NCI-H1436 treated with DMSO at 0.1 percent for 48 hours (cell line): ENCODE data around the gene TFF1.
"Not testable (repeated sequence)": the region's sequence is repeated elsewhere in the genome, so short reads cannot be mapped to it uniquely, and the experiment has no call there.

Experiments
- DNase-seq: peaks from one replicate; lab custom pipeline; 2025; lab: John Stamatoyannopoulos, UW

TFF1 gene

DNA sequence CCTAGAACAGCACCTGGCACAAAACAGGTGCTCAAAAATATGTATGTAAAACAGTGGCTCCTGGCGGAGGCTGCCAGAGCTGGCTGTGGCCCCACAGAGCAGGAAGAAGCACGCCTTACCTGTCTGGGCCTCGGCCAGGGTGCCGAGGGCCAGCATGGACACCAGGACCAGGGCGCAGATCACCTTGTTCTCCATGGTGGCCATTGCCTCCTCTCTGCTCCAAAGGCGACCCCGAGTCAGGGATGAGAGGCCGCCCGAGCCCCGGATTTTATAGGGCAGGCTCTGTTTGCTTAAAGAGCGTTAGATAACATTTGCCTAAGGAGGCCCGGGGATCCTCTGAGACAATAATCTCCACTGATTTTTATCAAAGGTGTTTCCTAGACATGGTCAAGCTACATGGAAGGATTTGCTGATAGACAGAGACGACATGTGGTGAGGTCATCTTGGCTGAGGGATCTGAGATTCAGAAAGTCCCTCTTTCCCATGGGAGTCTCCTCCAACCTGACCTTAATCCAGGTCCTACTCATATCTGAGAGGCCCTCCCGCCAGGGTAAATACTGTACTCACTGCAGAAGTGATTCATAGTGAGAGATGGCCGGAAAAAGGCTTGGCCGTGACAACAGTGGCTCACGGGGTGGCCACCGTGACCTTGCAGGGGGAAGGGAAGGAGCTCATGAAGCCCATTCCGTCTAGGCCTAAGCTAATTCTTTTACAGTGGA lies at the start of gene TFF1:
TSS of gene TFF1 (minus strand) at position 244 of the 719 bp plus-strand sequence. CDS start at position 204, 40 bp downstream.
- DNase-seq, result no peak

DNA sequence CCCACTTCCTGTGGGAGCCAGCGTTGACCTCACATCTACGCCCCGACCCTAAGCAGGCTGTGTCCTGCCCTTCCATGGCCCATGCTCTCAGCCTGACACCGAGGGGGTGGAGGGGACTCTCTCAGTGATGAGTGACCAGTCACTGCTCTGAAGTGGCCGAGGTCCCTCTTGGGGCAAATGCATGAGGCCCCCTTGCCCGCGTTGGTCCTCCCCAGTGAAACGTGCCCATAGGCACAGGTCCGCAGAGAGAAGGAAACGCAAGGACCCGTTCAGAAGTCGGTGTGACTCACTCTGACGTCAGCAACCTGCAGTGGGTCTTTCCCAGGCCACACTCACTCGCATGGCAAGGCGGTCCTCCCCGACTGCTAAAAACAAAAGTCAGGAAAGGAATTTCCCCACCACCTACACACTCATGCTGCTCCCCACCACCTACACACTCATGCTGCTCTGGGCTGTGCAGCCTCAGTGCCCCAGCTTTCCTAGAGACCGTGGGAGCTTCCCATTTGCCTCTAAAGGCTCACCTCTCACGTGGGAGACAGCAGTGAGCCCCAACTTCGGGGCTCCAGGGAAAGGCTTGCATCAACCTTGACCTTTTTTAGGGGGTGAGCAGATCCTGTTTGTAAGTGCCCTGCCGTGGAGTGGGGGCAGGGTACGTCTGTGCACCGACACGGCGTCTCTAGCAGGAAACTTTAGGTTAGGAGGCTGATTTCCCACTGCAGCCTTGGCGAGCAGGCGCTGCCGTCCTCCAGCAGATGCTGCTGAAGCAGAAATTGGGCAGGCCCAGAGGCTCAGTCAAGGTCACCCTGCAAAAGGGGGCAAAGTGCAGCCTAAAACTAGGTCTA lies 48.8 kb upstream of the TFF1 start:
- no peak for DNase-seq

DNA sequence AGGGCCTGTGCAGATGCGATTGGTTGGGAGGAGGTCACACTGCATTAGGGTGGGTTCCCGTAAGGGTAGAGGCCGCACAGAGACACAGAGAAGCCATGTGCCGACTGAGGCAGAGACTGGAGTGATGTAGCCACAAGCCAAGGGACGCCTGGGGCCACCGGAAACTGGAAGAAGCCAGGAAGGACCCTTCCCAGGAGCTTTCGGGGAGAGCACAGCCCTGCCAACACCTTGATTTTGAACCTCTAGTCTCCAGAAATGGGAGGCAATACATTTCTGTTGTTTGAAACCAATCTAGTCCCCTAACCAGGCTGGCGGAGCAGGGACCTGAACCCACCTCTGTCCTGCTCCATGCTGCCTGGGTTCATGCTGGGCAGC lies 48.2 kb upstream of the TFF1 start:
- DNase-seq, result no peak

DNA sequence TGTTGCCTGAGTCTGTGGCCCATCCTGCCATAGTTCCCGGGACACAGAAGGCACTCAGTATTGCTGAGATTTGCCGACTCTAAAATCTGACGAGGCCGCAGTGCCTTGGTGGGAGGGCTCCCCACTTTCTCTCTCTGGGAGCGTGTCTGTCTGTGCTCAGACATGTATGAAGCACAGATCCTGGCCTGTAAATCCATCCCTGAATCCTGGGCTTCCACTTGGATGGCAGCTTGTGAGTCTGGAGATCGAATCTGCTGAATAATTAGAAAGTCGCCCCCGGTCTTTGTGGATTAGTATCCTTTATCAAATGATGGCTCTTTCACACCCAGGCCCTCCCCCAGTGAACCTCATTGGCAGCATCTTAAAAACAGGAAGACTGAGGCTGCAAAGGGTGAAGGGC lies 47.7 kb upstream of the TFF1 start:
- no peak for DNase-seq

DNA sequence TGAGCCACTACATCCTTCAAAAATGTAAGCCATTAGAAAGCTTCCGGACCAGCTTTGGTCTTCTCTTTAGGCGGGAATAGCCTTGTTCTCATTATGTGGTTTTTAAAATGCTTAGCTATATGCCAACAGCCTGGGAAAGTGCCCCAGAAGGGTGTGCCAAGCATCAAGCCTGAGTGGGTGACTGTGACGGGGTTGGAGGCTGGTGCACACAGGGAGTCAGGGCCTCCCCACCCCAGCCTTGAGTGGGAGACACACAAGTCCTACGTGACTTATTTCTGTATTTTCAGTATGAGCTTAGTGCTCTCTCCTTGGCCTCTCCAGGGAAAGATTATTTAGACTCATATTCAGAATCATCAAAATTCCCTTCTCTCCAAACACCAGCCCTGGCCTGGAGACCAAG lies 47.2 kb upstream of the TFF1 start:
- DNase-seq, result no peak

DNA sequence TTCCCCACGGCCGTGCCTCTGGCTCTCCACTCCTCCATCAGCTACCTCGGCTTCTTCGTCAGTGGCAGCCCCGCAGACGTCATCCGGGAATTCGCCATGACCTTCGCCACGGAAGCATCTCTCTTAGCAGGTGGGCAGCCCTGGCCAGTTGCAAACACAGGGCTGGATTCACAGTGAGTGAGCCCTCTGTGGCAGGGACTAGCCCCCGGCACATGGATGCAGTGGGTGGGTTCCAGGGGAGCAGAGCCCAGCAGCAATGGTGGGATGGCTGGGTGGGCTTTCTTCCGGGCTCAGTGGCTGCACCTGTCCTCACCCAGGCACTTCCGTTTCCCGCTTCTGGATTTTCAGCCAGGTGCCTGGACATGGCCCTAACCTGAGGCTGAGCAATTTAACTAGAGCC lies 46.8 kb upstream of the TFF1 start:
- DNase-seq, result no peak

DNA sequence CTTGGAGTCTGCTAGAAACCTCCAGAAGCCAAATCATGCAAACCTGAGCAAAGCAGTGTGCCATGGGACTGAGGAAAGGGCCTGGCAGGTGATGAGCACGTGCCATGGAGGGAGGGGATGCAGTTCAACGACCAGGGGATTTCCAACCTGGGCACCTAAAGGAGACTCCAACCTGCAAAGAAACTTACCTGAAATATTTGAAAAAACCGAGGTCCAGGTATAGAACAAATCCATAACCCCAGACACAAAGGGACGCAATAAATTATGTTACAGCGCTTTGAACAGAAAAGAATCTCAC lies 46.2 kb upstream of the TFF1 start:
- DNase-seq, result no peak

DNA sequence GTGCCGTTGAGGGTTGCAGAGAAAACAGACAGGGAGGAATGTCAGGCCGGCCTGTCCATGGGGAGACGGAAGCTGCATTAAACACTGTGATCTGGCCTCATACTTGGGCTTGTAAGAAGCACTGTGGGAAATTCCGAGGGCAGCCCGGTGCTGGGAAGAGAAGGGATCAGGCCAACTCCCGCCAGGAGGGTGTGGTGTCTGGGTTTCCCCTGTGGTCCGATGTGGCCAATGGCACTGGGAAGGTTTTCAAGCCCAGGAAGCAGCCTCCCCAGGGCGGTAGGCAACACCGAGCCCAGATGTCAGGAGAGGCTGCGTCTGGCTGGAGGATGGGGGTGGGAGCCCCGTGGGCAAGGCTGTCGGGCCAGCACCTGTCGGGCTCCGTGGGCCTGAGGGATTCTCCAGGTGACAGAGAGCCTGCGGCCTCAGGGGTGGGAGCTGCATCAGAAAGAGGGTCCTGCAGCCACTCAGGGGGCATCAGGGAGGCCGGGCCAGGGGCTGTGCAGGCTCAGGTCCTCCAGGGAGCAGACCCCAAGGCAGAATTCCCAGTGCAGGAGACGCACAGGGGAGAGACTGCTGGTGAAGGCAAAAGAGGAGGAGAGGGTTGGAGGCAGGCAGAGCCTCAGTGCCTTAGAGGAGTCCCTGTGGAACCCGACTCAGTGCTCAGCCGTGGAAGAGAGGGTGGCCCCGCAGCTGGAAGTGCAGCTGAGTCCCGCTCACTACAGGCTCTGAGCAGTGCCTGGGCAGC lies 45.7 kb upstream of the TFF1 start:
- no peak for DNase-seq

DNA sequence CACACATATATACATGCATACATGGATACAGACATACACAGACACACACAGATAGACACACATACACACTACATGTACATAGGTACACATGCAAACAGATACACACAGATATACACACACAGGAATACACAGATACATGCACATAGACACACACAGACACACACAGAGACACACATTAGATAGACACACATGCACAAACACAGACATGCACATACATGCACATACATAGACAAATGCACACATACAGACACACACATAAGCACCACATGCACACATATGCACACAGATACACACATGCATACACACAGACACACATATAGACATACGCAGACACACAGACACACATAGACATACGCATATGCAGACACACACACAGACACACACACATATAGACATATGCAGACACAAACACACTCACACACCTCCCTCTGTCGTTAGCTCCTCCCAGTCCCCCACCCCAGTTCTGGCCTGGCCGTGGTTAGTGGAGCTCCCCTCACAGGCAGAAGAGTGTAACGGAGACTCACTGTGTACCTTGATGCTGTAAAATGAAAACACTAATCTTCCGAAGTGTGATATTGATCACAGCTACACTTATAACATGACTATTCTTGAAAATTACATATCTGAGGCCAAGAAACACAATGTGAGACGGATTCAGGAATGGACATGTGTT lies 45.0 kb upstream of the TFF1 start:
- DNase-seq, result no peak

DNA sequence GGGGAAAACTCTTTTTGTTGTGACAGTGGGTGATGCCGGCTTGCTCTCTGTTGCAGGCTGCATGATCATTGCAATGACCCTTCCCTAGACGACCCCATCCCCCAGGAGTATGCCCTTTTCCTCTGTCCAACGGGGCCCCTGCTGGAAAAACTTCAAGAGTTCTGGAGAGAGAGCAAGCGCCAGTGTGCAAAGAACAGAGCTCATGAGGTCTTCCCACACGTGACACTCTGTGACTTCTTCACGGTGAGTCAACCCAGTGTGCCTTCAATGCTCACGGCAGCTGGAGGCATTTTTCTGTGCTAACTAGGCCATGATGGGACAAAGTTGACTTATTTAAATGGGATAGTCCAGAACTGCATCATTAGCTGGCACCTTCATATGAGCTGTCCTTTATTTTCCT lies 43.0 kb upstream of the TFF1 start:
- DNase-seq, result no peak

DNA sequence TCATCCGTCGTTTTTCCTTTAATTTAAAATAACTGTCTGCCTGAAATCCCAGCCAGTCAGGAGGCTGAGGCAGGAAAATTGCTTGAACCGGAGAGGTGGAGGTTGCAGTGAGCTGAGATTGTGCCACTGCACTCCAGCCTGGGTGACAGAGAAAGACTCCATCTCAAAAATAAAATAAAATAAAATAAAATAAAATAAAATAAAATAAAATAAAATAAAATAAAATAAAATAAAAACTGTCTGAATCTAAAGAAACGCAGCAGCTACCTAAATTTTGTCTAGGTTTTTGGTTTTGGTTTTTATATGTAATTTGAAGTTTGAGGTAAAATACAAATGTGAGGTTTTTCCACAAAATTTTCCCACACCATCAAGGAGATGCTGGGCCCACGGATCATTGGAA lies 42.4 kb upstream of the TFF1 start:
- DNase-seq, result not testable (repeated sequence)

DNA sequence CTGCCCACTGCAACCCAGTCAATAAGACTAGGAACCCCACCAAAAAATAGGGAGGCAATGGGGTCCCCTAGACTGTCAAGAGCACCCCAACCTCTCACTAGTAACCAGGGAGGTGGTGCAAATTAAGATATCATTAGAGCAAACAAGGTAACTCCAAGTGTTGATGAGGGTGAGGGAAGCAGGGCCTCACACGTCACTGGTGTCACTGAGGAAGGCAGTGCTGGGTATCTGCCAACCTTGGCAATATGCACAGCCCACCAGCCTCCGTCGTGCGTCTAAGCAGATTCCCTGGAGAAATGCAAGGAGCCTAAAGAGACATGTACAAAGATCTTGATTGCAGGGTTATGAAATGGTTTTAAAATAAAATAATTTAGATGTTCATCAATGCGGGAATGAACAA lies 41.1 kb upstream of the TFF1 start:
- no peak for DNase-seq

DNA sequence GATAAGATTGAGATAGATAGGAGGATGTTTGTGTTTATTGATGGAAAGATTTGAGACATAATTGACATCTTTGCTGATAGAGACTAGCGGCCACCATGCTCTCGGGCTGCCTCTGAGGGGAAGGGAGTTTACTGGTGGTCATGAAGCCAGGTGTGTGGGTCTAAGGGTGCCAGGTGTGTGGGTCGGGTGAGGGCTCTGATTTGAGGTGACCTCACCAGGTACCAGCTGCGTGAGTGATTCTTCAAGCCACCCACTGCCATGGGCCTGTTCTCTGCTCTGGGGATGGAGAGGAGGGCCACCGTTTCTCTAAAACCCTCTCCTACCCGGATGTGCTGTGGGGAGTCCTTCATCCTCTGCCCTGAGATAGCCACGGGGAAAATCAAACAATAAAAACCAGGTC lies 40.5 kb upstream of the TFF1 start:
- DNase-seq, result no peak

DNA sequence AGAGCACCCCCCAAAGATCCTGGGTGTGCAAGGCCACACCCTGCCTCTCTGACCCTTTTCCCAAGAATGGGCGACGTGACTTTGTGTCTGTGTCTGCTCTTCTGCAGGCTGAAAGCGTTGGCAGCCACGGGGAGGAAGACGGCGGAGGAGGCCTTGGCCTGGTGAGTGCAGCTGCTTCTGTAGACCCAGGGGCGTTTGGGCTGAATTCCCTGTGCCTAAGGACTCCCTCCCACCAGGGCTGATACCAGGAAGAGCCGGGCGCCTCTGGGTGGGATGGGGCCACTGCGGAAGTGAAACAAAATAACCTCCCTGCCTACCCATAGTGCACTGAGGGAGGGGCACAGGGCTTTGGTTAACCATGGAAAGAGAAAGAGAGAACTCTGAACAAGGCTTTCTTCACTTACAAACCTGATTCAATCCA lies 39.9 kb upstream of the TFF1 start:
- DNase-seq, result no peak

DNA sequence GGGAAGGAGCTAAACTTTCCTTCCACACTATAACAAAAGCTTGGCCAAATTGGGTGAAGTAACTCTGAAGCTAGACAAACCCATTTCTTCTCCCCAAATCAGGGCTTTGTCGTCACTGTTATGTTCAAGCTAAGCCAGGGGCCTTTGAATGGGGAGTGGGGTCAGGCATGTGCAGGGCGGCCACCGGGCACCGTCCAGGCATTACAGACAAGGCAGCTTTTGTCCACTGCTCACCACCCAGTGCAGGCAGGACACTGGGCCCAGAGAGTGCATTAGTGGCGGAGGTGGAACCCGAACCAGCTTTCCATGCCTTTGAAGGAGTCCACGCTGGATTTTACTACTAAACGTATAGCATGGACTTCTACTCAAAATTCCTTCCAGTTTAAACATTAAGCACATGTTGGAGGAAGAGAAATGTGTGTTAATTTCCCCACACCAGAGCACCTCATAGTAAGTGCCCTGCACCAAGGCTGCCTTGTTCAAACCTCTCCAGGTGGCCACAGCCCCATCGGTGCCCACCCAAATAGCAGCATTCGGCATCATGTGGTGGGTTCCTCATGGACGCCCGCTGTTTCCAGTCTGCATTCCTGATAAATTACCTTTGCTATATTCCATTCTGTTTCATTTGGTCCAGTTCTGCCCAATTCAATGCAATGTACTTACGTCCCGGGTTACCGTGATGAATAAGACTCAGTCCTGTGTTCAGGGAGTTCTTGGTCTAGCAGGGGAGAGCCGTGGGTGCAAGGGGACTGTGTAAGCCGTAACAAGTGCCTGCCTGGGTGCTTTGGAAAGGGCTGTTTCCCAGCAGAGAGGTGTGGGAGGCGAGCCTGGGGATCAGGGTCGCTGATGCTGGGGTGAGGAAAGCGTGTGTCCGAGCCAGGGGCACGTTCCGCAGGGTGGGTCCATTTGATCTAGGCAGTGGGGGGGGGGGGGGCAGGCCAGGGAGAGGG lies 39.0 kb upstream of the TFF1 start:
- DNase-seq, result no peak

DNA sequence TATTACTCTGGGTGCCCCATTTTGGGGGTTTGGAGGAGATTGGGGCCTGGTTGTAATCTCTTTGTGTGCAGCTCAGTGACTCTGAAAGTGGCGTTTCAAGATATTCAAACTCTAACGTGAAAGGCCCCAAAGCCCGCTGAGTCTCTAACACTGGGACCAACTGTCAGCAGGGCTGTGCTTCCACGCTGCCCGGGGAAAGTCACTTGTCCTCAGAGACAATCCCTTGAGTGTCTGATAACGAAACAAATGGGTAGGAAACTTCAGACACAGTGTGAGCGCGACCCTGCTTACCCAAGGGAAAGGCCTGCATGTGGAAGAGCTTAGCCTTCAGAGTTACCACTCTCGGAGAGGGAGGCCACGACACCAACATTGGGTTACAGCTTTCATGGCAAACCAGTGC lies 38.2 kb upstream of the TFF1 start:
- no peak for DNase-seq

DNA sequence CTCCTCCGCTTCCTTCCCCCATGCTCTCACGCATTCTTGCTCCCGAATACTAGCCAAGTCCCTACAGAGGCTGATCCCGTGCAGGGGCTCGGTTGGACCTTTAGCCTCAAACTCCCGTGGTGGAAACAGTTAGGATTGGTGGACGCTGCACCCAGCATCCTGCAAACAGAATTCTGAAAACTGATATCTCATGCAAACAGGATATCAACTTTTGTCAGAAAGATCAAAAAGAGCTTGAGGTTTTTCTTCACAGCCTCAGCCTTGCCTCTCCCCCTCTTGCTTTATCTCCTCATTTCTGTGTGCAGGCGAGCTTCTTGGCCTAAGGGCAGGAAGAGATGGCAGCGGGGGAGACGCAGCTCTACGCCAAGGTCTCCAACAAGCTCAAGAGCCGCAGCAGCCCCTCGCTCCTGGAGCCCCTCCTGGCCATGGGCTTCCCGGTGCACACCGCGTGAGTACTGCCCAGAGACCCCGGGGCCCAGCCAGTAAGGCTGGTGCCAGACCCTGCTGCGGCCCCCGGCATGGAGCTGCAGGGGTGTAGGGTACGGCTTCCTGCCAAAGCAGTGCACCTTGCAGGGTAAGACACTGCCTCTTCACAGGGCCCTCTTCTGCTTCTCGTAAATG lies 37.4 kb upstream of the TFF1 start, which contains the start of gene UBASH3A:
TSS of gene UBASH3A (plus strand) at position 292 of the 621 bp plus-strand sequence. CDS start at position 336, 44 bp downstream.
- DNase-seq, result no peak

DNA sequence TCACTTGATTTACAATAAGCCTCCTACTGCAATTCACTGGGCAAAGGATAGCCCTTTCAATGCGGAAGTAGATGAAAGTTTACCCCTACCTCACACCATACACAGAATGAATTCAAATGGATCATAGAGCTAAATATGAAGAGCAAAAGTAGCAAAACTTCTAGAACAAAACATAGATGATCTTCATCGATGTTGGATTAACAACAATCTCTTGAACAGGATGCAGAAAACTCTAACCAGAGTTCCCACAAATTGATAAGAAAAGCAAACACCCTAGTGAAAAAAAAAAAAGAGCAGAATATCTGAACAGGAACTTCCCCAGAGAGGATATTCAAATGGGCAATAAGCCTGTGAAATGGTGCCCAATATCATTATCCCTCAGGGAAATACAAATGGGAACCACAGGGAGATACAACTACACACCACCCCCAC lies 35.5 kb upstream of the TFF1 start:
- DNase-seq, result no peak

DNA sequence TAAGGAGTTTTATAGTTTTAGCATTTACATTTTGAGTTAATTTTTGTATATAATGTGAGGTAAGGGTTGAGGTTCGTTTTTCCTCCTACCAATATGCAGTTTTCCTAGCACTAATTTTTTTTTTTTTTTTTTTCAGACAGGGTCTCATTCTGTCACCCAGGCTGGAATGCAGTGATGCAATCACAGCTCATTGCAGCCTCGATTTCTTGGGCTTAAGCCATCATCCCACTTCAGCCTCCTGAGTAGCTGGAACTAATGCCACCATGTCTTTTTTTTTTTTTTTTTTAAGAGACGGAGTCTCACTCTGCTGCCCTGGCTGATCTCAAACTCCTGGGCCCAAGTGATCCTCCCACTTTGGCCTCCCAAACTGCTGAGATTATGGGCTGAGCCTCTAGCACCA lies 34.8 kb upstream of the TFF1 start:
- DNase-seq, result no peak

DNA sequence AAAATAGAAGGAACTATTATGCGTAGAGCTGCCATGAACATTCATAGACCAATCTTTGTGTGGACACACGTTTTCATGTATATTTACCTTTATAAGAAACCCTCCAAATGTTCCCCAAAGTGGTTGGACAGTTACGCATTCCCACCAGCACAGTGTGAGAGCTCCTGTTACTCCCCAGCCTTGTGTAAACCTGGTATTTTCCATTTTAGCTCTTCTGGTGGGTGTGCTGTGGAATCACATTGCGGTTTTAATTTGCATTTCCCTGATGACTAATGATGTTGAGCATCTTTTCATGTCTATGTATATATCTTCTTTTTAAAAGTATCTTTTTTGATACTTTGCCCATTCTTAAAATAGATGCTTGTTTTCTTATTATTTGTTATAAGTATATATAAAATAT lies 34.2 kb upstream of the TFF1 start:
- no peak for DNase-seq
